HUES48 (cell line): Measurements from ENCODE around the gene THBS4.
A peak's percentile ranks its signal among the peaks of the same experiment; 100 is the strongest.

Source experiments
- H3K27ac ChIP-seq: one replicate; pipeline ENCODE4 v1.7.0; 2013; ENCODE audit warnings: low read depth, low read length, inconsistent platforms
- H3K27me3 ChIP-seq: 2 replicates; pipeline ENCODE4 v1.6.1; 2013; ENCODE audit warnings: mild to moderate bottlenecking, low read length; ENCODE audit not compliant: control insufficient read depth, insufficient read depth
- H3K36me3 ChIP-seq: 2 replicates; pipeline ENCODE4 v1.6.1; 2013; ENCODE audit warnings: low read length; ENCODE audit not compliant: control insufficient read depth, insufficient read depth
- H3K4me1 ChIP-seq: 2 replicates; pipeline ENCODE4 v1.6.1; 2013; ENCODE audit warnings: mild to moderate bottlenecking, low read length; ENCODE audit not compliant: control insufficient read depth, insufficient read depth
- H3K4me3 ChIP-seq: 2 replicates; pipeline ENCODE4 v1.5.1; 2013; ENCODE audit warnings: mild to moderate bottlenecking, low read depth, low read length
- H3K9ac ChIP-seq: 2 replicates; pipeline ENCODE4 v1.6.1; 2013; ENCODE audit warnings: mild to moderate bottlenecking, low read depth, low read length, moderate library complexity
- H3K9me3 ChIP-seq: 2 replicates; pipeline ENCODE4 v1.6.1; 2013; ENCODE audit warnings: low read length; ENCODE audit not compliant: control insufficient read depth, insufficient read depth

The THBS4 gene

DNA sequence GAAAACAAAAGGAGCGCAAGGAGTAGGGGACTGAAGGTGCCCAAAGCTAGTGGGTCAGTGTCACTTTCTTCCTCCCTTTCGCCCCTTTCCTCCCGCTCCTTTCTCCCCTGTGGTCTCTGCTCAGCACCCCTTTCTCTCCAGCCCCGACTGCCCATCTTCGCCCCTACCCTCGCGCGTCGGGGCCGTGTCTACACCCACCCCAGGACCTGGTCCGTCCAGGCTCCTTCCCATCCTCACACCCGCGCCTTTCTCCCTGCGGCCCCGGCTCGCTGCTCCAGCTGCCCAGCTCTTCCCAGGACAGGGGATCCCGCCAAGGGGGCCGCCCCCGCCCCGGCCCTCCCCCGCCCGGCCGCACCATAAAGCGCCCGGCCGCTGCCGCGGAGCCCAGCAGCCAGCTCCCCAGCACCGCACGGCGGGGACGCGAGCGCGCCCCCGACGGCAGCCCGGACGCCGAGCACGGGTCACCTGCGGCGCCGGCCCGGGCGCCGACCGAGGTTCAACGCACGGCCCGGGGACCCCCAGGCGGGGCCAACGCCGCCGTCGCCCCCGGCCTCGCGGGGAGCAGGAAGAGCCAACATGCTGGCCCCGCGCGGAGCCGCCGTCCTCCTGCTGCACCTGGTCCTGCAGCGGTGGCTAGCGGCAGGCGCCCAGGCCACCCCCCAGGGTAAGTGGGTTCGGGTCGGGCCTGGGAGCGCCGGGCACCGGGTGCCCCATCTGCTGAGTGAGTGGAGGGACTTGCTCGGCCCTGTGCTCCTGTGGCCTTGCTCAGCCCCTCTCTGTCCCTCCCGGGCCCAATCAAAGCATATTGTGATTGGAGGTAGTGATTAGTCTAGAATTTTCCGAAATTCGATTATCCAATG, at the start of gene THBS4:
Gene THBS4, plus strand, starts transcription at position 387 of the 860 bp plus-strand sequence. Its CDS starts 190 bp downstream, at position 577.
- Histone ChIP-seq H3K4me1 (no peaks in the 10 kb centered on the region; the same call in 1 of the 2 replicates), H3K9ac (peak within 1 kb of the TSS; percentile 58; the same call in 1 of the 2 replicates), H3K9me3 (no peaks in the 10 kb centered on the region), H3K27me3 (peaks cover 44% of the 10 kb centered on the region), H3K27ac (no peak within 1 kb of the TSS), H3K4me3 (peak within 1 kb of the TSS; percentile 86), H3K36me3 (no peaks in the 10 kb centered on the region)

DNA sequence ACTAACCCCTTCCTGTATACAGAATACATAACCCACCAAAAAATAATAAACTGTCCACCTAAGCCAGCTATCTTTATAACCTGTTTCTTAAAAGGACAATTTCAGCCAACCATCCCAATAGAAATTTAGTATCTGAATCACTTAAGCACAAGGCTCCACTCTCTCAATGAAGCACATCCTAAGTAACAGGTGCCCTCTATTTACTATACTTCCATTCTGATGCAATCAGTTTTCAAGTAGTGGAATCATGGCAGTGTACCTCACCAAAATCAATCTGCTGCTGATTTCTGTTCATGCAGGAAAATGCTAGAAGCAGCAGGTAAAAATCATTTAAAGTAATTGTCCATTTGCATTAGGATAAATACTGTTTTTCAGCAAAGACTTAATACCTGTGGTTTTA, 48.9 kb upstream of the THBS4 start:
- Histone ChIP-seq H3K4me3 (no peak overlapping the region), H3K4me1 (peaks cover 10% of the 10 kb centered on the region; the same call in 1 of the 2 replicates), H3K9me3 (no peaks in the 10 kb centered on the region), H3K27me3 (no peaks in the 10 kb centered on the region), H3K9ac (no peak overlapping the region), H3K36me3 (peaks cover 77% of the 10 kb centered on the region), H3K27ac (no peak overlapping the region)

DNA sequence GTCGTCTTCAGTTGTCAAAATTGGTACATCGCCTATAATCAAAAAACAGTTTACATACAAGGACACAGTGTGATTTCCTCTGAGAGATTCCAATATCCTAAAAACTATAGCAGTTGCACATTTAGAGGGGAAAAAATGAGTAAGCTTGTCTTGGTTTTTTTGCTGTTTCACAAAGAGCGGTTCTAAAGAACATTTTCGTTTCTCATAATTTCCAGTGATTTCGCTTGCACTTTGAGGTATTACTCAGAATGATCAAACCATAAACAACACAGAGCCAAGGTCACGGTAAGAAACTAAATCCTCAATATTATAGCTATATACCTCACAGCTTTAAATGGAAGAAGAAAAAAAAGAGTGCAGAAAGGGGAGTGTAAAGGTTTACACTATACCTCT, 44.9 kb upstream of the THBS4 start:
- Histone ChIP-seq H3K27me3 (no peaks in the 10 kb centered on the region), H3K9ac (peak overlapping the region; percentile 96), H3K4me3 (peak overlapping the region; percentile 99), H3K9me3 (no peaks in the 10 kb centered on the region), H3K27ac (peak overlapping the region; percentile 99), H3K36me3 (peaks cover 40% of the 10 kb centered on the region), H3K4me1 (peaks cover 15% of the 10 kb centered on the region)

DNA sequence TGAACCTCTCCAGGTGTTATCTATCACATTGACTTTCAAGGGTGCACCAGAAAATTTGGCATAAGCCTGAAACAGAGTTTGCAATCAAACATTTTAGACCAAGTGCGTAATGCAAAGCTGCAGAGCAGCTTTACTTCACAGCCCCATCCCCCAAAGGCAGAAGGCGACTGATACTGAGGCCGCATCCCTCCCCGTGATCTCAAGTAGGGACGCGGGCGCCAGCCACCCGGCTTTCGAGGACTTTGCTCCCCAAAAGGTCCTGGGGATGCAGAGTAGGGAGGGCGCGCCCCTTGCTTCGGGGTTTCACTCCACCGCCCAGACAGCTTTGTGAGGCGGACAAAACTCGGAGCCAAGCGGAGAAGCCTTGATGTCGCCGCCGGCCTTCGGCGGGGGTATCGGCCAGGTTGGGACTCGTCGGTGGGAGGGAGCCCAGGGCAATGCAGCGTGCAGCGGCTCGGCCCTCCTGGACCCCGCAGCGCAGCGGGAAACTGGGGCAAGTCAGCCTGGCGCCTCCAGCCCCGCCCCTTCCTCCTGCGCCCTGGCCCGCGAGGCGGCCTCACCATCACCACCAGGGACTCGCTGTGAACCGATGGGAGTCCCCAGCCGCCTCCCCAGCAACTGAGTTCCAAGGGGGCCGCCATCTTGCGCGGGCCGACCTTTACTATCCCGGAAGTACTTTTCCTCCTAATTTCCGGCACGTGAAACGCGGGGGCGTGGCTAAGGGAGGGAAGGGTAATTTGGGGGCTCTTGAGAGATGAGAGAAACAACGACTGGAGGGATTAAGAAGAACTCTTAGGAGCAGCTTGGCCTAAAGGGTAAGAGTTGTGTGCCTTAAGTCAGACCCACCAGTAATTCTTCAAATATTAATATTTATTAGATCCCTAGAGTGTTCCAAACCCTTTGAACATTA, 44.3 kb upstream of the THBS4 start, which contains the start of gene MTX3:
Gene MTX3, minus strand, starts transcription at position 665 of the 910 bp plus-strand sequence. Its CDS starts 24 bp downstream, at position 641.
- Histone ChIP-seq H3K4me3 (peak within 1 kb of the TSS; percentile 99), H3K9ac (peak within 1 kb of the TSS; percentile 96)

DNA sequence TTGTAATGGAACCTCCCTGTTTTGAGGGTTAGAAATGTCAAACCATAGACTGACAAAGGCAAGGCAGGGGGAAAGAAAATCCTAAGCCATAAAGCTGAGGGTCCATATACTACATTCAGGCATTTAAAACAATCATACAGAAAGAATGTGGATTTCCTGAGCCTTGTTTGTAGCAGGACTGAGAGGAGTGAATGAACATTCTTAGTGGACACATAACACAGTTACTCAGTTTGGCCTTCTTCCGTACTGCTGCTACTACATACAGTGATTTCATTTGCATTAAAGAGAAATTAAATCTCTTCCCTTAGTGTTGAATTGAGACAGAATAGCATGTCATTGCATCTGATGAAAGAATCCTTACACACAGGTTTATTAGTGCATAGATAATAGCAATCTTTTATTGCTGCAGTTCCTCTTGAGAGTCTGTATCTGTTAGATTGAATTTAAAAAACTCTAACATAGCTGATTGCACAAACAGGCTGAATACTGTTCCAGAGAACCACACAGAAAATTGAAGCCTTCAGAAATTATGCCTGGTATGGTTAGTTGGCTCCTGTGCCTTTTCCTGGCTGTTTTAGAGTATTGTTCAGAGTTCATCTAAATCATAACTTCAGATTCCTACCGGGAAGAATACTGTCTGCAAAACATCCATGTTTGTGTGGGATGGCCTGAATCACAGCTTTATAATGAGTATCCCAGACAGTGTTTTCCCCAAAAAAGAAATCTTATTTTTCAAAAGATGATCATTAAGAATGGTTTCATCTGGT, 42.1 kb upstream of the THBS4 start:
- Histone ChIP-seq H3K27me3 (no peaks in the 10 kb centered on the region), H3K27ac (no peak overlapping the region), H3K4me3 (no peak overlapping the region), H3K9me3 (no peaks in the 10 kb centered on the region), H3K36me3 (peaks cover 13% of the 10 kb centered on the region), H3K4me1 (peaks cover 15% of the 10 kb centered on the region), H3K9ac (no peak overlapping the region)

More for the DNA sequence above, 44.3 kb upstream of the THBS4 start, which contains the start of gene MTX3:
- Histone ChIP-seq H3K36me3 (peaks cover 34% of the 10 kb centered on the region), H3K9me3 (no peaks in the 10 kb centered on the region), H3K27me3 (no peaks in the 10 kb centered on the region), H3K4me1 (peaks cover 15% of the 10 kb centered on the region), H3K27ac (peak within 1 kb of the TSS; percentile 99)

DNA sequence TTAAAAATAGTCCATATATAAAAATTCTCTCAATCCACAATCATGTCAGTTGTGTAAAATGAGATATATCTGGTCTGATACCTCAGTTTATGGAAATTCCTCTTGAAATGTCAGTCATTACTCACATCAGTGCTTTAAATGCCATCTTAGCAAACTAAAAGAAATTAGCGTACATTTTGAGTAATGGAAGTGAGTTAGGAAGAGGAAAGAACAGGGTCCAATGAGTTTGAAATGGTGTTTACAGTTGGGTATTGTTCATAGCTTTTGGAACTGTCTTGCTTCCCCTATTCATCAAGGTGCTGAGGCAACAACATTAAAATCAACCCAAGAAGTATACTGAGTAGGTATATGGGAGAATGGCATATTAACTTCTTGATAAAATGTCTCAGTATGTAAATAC, 35.4 kb upstream of the THBS4 start:
- Histone ChIP-seq H3K27me3 (no peaks in the 10 kb centered on the region), H3K4me1 (peaks cover 33% of the 10 kb centered on the region), H3K4me3 (no peak overlapping the region), H3K9ac (no peak overlapping the region), H3K9me3 (no peaks in the 10 kb centered on the region), H3K27ac (no peak overlapping the region), H3K36me3 (no peaks in the 10 kb centered on the region)

DNA sequence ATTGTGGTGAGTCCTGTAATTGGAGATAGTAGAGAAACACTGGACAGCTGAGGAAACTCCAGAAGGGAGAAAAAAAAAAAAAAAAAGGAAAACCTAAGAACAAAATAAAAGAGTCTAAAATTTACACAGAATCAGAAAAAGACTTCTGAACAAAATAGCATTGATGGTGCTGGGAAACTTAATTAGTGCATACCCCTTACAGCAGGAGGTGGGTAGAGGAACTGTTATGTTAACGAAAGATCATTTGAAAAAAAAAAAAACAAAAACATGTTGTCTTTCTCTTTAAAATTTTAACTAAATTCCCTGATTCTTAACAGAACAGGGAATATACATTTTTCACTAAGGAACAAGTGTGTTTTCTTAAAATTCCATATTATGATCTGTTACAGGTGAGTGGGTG, 32.5 kb upstream of the THBS4 start:
- Histone ChIP-seq H3K27ac (peak overlapping the region; percentile 49), H3K36me3 (no peaks in the 10 kb centered on the region), H3K9ac (no peak overlapping the region), H3K4me1 (peaks cover 33% of the 10 kb centered on the region), H3K4me3 (peak overlapping the region; percentile 13; the same call in 1 of the 2 replicates), H3K9me3 (no peaks in the 10 kb centered on the region), H3K27me3 (no peaks in the 10 kb centered on the region)

DNA sequence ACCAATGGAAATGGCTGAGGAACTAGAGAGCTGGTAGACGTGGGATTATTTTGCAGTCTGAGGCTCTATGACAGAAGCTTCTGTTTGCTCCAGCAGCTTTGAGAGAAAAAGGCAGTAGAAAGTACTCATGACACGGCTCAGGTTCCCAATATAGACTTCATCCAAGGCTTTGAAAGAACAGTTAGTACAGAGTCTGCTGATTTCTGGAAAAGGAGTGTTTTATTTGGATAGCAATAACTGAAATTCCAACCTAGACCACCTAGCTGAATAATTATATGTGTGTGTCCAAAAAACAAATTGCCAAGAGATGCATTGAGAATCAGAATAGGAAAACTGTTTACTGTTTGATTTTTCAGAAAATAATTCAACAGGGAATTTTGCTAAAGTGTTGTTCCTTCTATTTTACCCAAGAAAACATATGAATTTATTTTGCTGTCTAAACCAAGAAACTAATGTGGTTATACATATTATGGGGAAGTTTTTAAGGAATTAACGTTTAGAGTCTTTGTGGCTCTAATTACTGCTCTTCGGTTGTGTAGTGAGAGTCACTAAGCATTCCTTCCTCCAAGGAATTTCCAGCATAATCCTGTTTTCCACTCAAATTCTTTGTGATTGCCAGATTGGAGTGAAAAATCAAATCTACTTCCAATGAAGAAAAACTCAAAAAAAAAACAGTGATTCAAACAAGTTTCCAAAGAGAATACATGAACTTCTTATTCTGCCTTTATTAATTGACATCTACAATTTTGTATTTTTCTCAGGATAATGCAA, 26.0 kb upstream of the THBS4 start:
- H3K9me3 ChIP-seq = no peaks in the 10 kb centered on the region
- H3K27me3 ChIP-seq = no peaks in the 10 kb centered on the region
- H3K9ac ChIP-seq = no peak overlapping the region
- no peak overlapping the region for H3K27ac ChIP-seq
- H3K36me3 ChIP-seq = no peaks in the 10 kb centered on the region
- no peak overlapping the region for H3K4me3 ChIP-seq
- peaks cover 2% of the 10 kb centered on the region for H3K4me1 ChIP-seq

DNA sequence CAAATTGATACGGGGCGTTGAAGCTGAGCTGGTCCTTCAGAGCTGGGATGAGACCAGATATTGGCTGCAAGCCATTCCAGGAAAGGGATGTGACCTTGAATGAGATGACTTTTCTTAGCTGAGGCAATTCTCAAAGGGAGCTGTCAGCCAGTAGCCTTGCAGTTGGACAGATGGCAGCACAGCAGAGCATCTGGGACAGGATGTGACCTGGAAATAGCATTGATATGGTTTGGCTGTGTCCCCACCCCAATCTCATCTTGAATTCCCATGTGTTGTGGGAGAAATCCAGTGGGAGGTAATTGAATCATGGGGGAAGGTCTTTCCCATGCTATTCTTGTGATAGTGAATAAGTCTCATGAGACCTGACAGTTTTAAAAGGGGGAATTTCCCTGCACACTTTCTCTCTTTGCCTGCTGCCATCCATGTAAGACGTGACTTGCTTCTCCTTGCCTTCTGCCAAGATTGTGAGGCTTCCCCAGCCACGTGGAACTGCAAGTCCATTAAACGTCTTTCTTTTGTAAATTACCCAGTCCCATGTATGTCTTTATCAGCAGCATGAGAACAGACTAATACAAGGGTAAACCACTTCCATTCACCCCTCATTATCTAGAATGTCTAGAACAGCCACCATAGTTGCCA, 24.3 kb upstream of the THBS4 start:
- H3K27me3 ChIP-seq = no peaks in the 10 kb centered on the region
- H3K4me3 ChIP-seq = no peak overlapping the region
- H3K27ac ChIP-seq = no peak overlapping the region
- no peaks in the 10 kb centered on the region for H3K4me1 ChIP-seq
- no peak overlapping the region for H3K9ac ChIP-seq
- no peaks in the 10 kb centered on the region for H3K9me3 ChIP-seq
- H3K36me3 ChIP-seq = no peaks in the 10 kb centered on the region
